AG09309 (cell line): ENCODE results near the gene FAM168A.

ENCODE experiments used
- DNase-seq: peaks from one replicate; pipeline ENCODE4 v3.0.0-alpha.2; 2010; ENCODE audit warnings: low read depth
- H3K4me3 ChIP-seq: 2 replicates; pipeline ENCODE4 v1.5.1; 2011; ENCODE audit warnings: mild to moderate bottlenecking, low read depth, low read length, moderate library complexity; ENCODE audit not compliant: control insufficient read depth
- CTCF ChIP-seq: IDR thresholded peaks from 2 replicates; pipeline ENCODE4 v1.5.1; 2011; ENCODE audit warnings: mild to moderate bottlenecking, low read depth, low read length, inconsistent platforms; ENCODE audit not compliant: insufficient read depth, control insufficient read depth; ENCODE audit errors: missing control alignments

Gene FAM168A

GRCh38 chr11:73387594-73388264, 210.2 kb downstream of the FAM168A start:
- no peak for TF ChIP-seq CTCF
- DNase-seq = no peak
- H3K4me3 ChIP-seq = no peak overlapping the region

GRCh38 chr11:73386546-73386945, 211.4 kb downstream of the FAM168A start:
- H3K4me3 ChIP-seq = no peak overlapping the region
- TF ChIP-seq CTCF = no peak
- no peak for DNase-seq

- DNase-seq = no peak
- no peak for TF ChIP-seq CTCF
- H3K4me3 ChIP-seq = no peak overlapping the region
These were observed 211.9 kb downstream of the FAM168A start for GRCh38 chr11:73386016-73386415.

GRCh38 chr11:73384872-73385689, 212.8 kb downstream of the FAM168A start:
- no peak overlapping the region for H3K4me3 ChIP-seq
- no peak for DNase-seq
- no peak for TF ChIP-seq CTCF

- H3K4me3 ChIP-seq = no peak overlapping the region
- no peak for TF ChIP-seq CTCF
- no peak for DNase-seq
These were observed 213.4 kb downstream of the FAM168A start for GRCh38 chr11:73384531-73384871.

- no peak overlapping the region for H3K4me3 ChIP-seq
- DNase-seq = no peak
- no peak for TF ChIP-seq CTCF
These were observed 213.8 kb downstream of the FAM168A start for GRCh38 chr11:73384125-73384441.
